ENCODE data around the gene CHD9NB.

The CHD9NB gene

GRCh38 chr16:53089434-53090285 lies 37.0 kb upstream of the CHD9NB start:
- Histone ChIP-seq H3K4me1 (ENCODE audit: insufficient read depth, low read length) (peaks cover 60% of the 10 kb centered on the region), H3K9me3 (ENCODE audit: control insufficient read depth, insufficient read depth, low read length) (no peaks in the 10 kb centered on the region), H3K9ac (ENCODE audit: low read depth, low read length) (no peak overlapping the region), H3K36me3 (ENCODE audit: insufficient read depth, low read length) (no peaks in the 10 kb centered on the region)

GRCh38 chr16:53087101-53087500 lies 34.4 kb upstream of the CHD9NB start:
- H3K36me3 ChIP-seq (ENCODE audit: insufficient read depth, low read length): no peaks in the 10 kb centered on the region
- H3K9ac ChIP-seq (ENCODE audit: low read depth, low read length): no peak overlapping the region
- no peaks in the 10 kb centered on the region for H3K9me3 ChIP-seq (ENCODE audit: control insufficient read depth, insufficient read depth, low read length)
- H3K4me1 ChIP-seq (ENCODE audit: insufficient read depth, low read length): peaks cover 58% of the 10 kb centered on the region

GRCh38 chr16:53085931-53086421 lies 33.3 kb upstream of the CHD9NB start:
- no peaks in the 10 kb centered on the region for H3K36me3 ChIP-seq (ENCODE audit: insufficient read depth, low read length)
- H3K9ac ChIP-seq (ENCODE audit: low read depth, low read length): no peak overlapping the region
- no peaks in the 10 kb centered on the region for H3K9me3 ChIP-seq (ENCODE audit: control insufficient read depth, insufficient read depth, low read length)
- peaks cover 55% of the 10 kb centered on the region for H3K4me1 ChIP-seq (ENCODE audit: insufficient read depth, low read length)

DNA sequence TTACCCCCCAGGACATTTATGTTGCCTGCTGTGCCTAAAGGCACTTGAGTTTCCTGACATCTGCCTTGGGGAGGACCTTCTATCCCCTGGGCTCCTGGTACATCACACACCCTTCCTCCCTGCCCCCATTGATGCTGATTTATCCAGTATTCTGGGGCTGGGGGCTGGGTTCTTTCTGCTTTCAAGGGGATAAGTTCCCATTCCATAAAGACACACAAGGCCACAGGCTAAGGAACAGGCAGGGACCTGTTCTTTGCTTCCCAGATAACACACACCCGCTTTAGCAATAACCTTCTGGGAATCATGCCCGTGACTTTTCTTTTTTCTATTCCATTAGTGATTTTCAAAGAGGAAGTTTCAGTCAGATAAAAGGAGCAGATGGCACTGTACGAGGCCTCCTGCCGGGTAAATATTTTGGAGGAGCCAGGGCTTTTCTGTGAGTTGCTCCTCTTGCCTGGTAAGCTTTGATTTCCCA lies 32.7 kb upstream of the CHD9NB start:
- no peaks in the 10 kb centered on the region for H3K9me3 ChIP-seq (ENCODE audit: control insufficient read depth, insufficient read depth, low read length)
- no peak overlapping the region for H3K9ac ChIP-seq (ENCODE audit: low read depth, low read length)
- peaks cover 56% of the 10 kb centered on the region for H3K4me1 ChIP-seq (ENCODE audit: insufficient read depth, low read length)

GRCh38 chr16:53084746-53085334 lies 32.1 kb upstream of the CHD9NB start:
- H3K4me1 ChIP-seq (ENCODE audit: insufficient read depth, low read length): peaks cover 56% of the 10 kb centered on the region
- no peak overlapping the region for H3K9ac ChIP-seq (ENCODE audit: low read depth, low read length)
- H3K9me3 ChIP-seq (ENCODE audit: control insufficient read depth, insufficient read depth, low read length): no peaks in the 10 kb centered on the region
- no peaks in the 10 kb centered on the region for H3K36me3 ChIP-seq (ENCODE audit: insufficient read depth, low read length)

More for the DNA sequence above, 32.7 kb upstream of the CHD9NB start:
- H3K36me3 ChIP-seq (ENCODE audit: insufficient read depth, low read length): no peaks in the 10 kb centered on the region

DNA sequence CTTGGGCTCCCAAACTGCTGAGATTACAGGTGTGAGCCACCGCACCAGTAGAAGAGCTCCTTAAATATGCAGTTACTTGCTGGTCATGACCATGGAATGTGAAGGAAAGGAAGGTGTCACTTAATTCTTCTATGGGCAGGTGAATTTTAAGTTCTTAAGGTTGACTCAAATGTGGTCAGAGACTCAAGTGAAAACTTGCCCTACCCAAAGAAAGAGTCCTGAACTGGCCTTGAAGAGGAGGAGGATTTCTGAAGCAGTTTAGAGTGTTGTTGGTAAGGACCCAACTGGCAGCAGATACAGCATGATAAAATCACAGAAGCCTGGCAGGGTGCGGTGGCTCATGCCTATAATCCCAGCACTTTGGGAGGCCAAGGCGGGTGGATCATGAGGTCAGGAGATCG lies 31.4 kb upstream of the CHD9NB start:
- H3K36me3 ChIP-seq (ENCODE audit: insufficient read depth, low read length): no peaks in the 10 kb centered on the region
- H3K9ac ChIP-seq (ENCODE audit: low read depth, low read length): no peak overlapping the region
- H3K4me1 ChIP-seq (ENCODE audit: insufficient read depth, low read length): peaks cover 57% of the 10 kb centered on the region
- no peaks in the 10 kb centered on the region for H3K9me3 ChIP-seq (ENCODE audit: control insufficient read depth, insufficient read depth, low read length)

DNA sequence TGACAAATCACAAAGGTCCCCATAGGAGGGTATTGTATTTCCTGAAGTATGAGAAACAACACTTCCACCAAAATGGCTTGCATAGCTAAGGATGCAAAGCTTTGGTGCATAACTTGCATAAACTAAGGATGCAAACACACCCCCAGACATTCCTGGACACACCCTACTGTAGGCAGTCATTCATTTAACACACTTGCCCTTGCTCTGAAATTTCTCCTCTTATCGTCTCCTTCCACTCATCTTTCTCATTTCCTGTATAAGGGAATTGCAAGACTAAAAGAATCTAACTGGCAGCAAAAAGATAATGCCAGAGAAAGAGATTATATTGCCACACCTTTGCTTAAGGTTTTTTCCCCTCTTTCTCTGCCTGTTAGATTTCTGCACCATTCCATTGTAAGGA lies 30.4 kb upstream of the CHD9NB start:
- Histone ChIP-seq H3K4me1 (ENCODE audit: insufficient read depth, low read length) (peaks cover 60% of the 10 kb centered on the region), H3K9ac (ENCODE audit: low read depth, low read length) (no peak overlapping the region), H3K36me3 (ENCODE audit: insufficient read depth, low read length) (no peaks in the 10 kb centered on the region)

GRCh38 chr16:53082509-53082908 lies 29.8 kb upstream of the CHD9NB start:
- H3K9me3 ChIP-seq (ENCODE audit: control insufficient read depth, insufficient read depth, low read length): peaks cover 6% of the 10 kb centered on the region; the same call in 1 of the 2 replicates
- no peaks in the 10 kb centered on the region for H3K36me3 ChIP-seq (ENCODE audit: insufficient read depth, low read length)
- H3K9ac ChIP-seq (ENCODE audit: low read depth, low read length): no peak overlapping the region
- peaks cover 60% of the 10 kb centered on the region for H3K4me1 ChIP-seq (ENCODE audit: insufficient read depth, low read length)

More for the DNA sequence above, 30.4 kb upstream of the CHD9NB start:
- peaks cover 2% of the 10 kb centered on the region; the same call in 1 of the 2 replicates for H3K9me3 ChIP-seq (ENCODE audit: control insufficient read depth, insufficient read depth, low read length)

DNA sequence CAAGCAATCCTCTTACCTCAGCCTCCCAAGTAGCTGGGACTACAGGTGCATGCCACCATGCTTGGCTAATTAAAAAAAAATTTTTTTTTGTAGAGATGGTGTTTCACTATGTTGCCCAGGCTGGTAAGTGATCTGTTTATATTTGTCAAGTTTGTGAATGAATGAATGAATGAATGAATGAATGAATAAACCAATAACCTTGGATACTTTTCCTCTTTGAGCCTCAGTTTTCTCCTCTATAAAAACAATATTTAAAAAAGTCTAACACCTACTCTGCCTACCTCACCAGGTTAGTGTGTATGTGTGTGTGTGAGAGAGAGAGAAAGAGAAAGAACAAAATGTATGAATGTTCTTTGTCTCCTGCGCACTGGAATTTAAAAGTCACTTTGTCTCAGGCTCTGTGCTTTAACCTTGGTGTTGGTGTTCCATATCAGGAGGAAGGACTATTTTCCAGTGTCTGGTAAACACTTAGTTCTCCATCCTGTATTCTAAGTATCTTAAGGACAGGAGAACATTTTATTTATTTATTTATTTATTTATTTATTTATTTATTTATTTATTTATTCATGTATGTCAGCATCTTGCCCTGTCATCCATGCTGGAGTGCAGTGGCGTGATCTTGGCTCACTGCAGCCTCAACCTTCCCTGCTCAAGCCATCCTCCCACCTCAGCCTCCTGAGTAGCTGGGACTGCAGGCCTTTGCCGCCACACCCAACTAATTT lies 29.1 kb upstream of the CHD9NB start:
- Histone ChIP-seq H3K4me1 (ENCODE audit: insufficient read depth, low read length) (peaks cover 58% of the 10 kb centered on the region), H3K36me3 (ENCODE audit: insufficient read depth, low read length) (no peaks in the 10 kb centered on the region), H3K9ac (ENCODE audit: low read depth, low read length) (no peak overlapping the region), H3K9me3 (ENCODE audit: control insufficient read depth, insufficient read depth, low read length) (peaks cover 7% of the 10 kb centered on the region; the same call in 1 of the 2 replicates)

DNA sequence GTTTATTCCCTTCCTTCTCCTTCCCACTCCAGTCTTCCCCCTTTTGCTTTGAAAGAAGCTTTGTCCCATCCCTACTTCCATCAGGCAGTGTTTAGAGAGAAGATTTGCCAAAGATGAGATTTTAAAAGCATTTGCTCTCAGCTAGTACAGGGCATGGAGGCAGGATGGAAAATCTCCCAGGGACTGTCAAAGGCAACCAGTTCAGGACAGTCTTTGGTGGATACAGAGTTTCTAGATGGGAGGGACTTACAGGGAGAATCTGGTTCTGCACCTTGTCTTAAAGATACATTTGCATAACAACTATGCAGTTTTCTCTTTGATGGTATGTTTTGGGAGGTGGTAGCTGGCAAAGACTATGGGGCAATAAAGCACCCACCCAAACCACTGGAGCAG lies 28.3 kb upstream of the CHD9NB start:
- H3K9me3 ChIP-seq (ENCODE audit: control insufficient read depth, insufficient read depth, low read length): peaks cover 7% of the 10 kb centered on the region; the same call in 1 of the 2 replicates
- peaks cover 53% of the 10 kb centered on the region for H3K4me1 ChIP-seq (ENCODE audit: insufficient read depth, low read length)
- H3K9ac ChIP-seq (ENCODE audit: low read depth, low read length): no peak overlapping the region
- H3K36me3 ChIP-seq (ENCODE audit: insufficient read depth, low read length): no peaks in the 10 kb centered on the region

GRCh38 chr16:53080345-53081031 lies 27.8 kb upstream of the CHD9NB start:
- peaks cover 48% of the 10 kb centered on the region for H3K4me1 ChIP-seq (ENCODE audit: insufficient read depth, low read length)
- peaks cover 12% of the 10 kb centered on the region; the same call in 1 of the 2 replicates for H3K9me3 ChIP-seq (ENCODE audit: control insufficient read depth, insufficient read depth, low read length)
- no peaks in the 10 kb centered on the region for H3K36me3 ChIP-seq (ENCODE audit: insufficient read depth, low read length)
- H3K9ac ChIP-seq (ENCODE audit: low read depth, low read length): no peak overlapping the region

DNA sequence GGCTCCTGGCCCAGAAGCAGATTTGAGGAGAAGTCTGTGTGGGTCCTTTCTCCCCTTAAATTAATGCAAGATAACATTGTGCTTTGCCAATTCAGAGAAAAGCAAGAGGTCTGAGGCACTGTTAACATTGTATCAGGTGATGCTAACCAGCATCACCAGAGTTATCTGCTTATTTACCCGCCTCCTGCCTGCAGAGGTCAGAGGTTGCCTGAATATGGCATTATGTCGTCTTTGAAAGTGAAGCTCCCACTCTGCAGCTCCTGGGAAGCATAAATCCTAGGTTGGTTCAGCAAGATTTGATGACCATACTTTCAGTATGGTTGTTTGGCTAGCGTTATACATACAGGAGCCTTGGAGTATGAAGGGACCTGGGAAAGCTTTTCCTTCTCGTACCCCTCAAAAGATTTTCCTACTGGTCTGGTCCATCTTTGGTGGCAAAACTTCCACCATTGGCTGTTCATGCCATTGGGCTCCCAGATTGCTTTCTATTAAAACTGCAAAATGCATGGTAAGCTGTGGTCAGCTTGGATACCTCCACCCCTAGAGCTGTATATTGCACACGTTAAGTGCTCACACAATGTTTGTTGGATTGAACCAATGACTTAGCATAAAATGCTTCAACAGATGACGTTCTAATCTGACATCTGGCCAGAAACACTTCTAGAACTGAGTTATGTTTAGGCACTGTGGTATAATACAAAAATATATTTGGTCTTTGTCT lies 26.2 kb upstream of the CHD9NB start:
- Histone ChIP-seq H3K9ac (ENCODE audit: low read depth, low read length) (no peak overlapping the region), H3K36me3 (ENCODE audit: insufficient read depth, low read length) (no peaks in the 10 kb centered on the region), H3K4me1 (ENCODE audit: insufficient read depth, low read length) (peaks cover 38% of the 10 kb centered on the region), H3K9me3 (ENCODE audit: control insufficient read depth, insufficient read depth, low read length) (peaks cover 18% of the 10 kb centered on the region)

DNA sequence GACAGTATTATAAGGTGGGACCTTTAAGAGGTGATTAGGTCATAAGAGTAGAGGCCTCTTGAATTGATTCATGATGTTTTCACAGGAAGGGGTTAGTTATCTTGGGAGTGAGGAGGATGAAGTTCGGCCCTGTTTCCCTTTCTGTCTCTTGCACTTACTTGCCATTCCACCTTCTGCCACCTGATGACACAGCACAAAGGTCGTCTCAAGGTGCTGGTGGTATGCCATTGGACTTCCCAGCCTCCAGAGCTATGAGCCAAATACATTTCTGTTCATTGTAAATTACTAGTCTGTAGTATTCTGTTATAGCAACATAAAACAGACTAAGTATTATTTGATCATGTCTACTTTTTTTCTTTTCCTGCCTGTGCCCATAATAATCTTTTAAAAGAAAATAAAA lies 25.6 kb upstream of the CHD9NB start:
- no peak overlapping the region for H3K9ac ChIP-seq (ENCODE audit: low read depth, low read length)
- H3K36me3 ChIP-seq (ENCODE audit: insufficient read depth, low read length): no peaks in the 10 kb centered on the region
- peaks cover 20% of the 10 kb centered on the region for H3K9me3 ChIP-seq (ENCODE audit: control insufficient read depth, insufficient read depth, low read length)
- H3K4me1 ChIP-seq (ENCODE audit: insufficient read depth, low read length): peaks cover 36% of the 10 kb centered on the region
